Transverse colon (tissue), 3 donors: ENCODE measurements around the gene IL17RB.

ENCODE experiments used
- EP300 ChIP-seq: sonication (generic); formaldehyde crosslinking; IDR thresholded peaks from one replicate; pipeline ENCODE4 v1.6.1; 2017; ENCODE audit warnings: antibody characterized with exemption, low read depth
- POLR2A ChIP-seq: fragments of 450-650 bp; IDR thresholded peaks from one replicate; pipeline ENCODE4 v1.6.1; 2016; ENCODE audit warnings: antibody characterized with exemption, mild to moderate bottlenecking, moderate library complexity
- TF ChIP-seq, protein P1 (sequence below), 5 experiments: fragments of 200-600 bp in 3 of 5; fragments of 450-650 bp in 2 of 5; sonication (generic) in 3 of 5; IDR thresholded peaks; 1 replicate in 2 of 5; 2 replicates in 3 of 5; pipeline ENCODE4 v1.5.1; 2016 to 2017; ENCODE audit warnings: antibody characterized with exemption in 5 of 5, inconsistent platforms in 3 of 5, mild to moderate bottlenecking in 2 of 5, moderate library complexity in 1 of 5

DNA sequence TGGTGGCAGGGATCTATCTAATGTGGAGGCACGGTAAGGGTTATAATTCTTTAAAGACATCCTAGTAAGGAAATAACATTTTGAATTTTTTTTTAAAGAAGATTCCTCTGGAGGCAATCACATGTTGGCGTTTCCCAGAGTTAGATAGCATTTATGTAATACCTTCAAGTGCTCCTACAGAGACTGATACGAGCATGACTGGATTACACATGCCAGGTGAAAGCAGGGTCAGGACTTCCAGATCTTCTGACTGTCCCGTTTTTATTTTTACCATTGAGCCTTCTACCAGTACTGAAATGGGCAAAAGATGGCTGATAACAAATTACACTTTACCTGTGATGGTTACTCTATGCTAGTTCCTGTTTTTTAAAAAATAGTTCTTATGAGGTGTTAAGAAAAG, 13.8 kb downstream of the IL17RB start:
- TF ChIP-seq, protein P1, sequence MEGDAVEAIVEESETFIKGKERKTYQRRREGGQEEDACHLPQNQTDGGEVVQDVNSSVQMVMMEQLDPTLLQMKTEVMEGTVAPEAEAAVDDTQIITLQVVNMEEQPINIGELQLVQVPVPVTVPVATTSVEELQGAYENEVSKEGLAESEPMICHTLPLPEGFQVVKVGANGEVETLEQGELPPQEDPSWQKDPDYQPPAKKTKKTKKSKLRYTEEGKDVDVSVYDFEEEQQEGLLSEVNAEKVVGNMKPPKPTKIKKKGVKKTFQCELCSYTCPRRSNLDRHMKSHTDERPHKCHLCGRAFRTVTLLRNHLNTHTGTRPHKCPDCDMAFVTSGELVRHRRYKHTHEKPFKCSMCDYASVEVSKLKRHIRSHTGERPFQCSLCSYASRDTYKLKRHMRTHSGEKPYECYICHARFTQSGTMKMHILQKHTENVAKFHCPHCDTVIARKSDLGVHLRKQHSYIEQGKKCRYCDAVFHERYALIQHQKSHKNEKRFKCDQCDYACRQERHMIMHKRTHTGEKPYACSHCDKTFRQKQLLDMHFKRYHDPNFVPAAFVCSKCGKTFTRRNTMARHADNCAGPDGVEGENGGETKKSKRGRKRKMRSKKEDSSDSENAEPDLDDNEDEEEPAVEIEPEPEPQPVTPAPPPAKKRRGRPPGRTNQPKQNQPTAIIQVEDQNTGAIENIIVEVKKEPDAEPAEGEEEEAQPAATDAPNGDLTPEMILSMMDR (IDR thresholded peaks at IDR 0.05) = no peak
- TF ChIP-seq POLR2A = no peak
- TF ChIP-seq EP300 = no peak
